ENCODE results near the gene APOBEC3H. TPM values are rescaled to one million over a fixed set of nuclear protein-coding genes. Genes with fewer than 3 reads are reported as not detected.

The APOBEC3H gene
- total and polyA plus RNA-seq, 4 donors: 0.57 to 1.2 TPM; not detected in 2

DNA sequence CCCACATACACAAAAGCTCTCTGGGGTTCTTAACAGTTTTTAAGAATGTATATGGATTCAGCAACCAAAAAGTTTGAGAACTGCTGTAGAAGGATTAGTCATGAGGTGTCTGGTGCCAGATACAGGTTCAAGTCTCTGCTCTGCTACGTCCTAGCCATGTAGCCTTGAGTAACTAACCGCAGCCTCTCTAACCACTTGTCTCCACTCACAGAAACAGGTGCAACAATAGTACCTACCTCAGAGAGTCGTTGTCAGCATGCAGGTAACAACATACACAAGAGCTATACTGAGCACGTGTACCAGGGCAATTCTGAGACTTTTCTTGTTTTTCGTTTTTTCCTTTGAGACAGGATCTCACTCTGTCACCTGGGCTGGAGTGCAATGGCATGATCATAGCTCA is 28.6 kb downstream of the APOBEC3H start:
- Histone ChIP-seq H3K4me1 (ENCODE audit: control insufficient read depth in 5 of 5, insufficient read depth in 5 of 5, low read length in 5 of 5) (no peaks in the 10 kb centered on the region), H3K36me3 (ENCODE audit: control insufficient read depth in 4 of 4, insufficient read depth in 4 of 4, low read length in 4 of 4) (peaks cover 0 to 2% (median 0%) of the 10 kb centered on the region in 4 donors), H3K9me3 (ENCODE audit: control insufficient read depth in 4 of 4, insufficient read depth in 3 of 4, low read length in 3 of 4) (peaks cover 0 to 4% (median 0%) of the 10 kb centered on the region in 4 donors), H3K9ac (ENCODE audit: insufficient read depth in 1 of 2, low read length in 2 of 2) (no peak overlapping the region), H3K27me3 (ENCODE audit: control insufficient read depth in 3 of 3, insufficient read depth in 3 of 3, low read length in 2 of 3) (peaks cover 0 to 3% (median 0%) of the 10 kb centered on the region in 3 donors), H3K4me3 (no peak overlapping the region), H3K27ac (ENCODE audit: low read depth in 1 of 2, low read length in 1 of 2) (no peak overlapping the region)
- 75 to 91% methylated on average over 5 of the region's 5 CpGs for WGBS, 2 donors
- no peak for TF ChIP-seq CTCF (IDR thresholded peaks at IDR 0.05; ENCODE audit: control extremely low read depth, extremely low read depth)
- no peak for DNase-seq
- ATAC-seq (ENCODE audit: insufficient read depth, low FRiP score): no peak

DNA sequence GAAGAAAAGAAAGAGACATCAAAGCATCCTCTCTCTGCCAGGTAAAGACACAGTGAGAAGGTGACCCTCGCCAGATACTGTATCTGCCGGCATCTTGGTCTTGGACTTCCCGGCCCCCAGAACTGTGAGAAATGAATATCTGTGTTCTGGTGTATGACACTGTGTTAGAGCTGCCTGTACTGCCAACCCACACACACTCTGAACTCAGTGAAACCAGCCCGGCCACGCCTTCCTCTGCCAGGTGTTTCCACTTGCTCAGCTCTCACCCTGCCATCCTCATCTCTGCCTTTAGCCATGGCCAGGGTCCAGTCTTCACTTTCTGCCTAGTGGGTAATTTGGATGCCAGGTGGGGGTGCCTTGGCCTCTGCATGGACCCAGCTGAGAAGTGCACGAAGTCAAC is 31.5 kb downstream of the APOBEC3H start:
- no peak for TF ChIP-seq CTCF (IDR thresholded peaks at IDR 0.05; ENCODE audit: control extremely low read depth, extremely low read depth)
- H3K4me3 ChIP-seq: no peak overlapping the region
- H3K9ac ChIP-seq (ENCODE audit: insufficient read depth in 1 of 2, low read length in 2 of 2): no peak overlapping the region
- peaks cover 0 to 2% (median 0%) of the 10 kb centered on the region in 3 donors for H3K27me3 ChIP-seq (ENCODE audit: control insufficient read depth in 3 of 3, insufficient read depth in 3 of 3, low read length in 2 of 3)
- 93 to 96% methylated on average over 6 of the region's 6 CpGs for WGBS, 2 donors
- peaks cover 0 to 4% (median 0%) of the 10 kb centered on the region in 4 donors for H3K9me3 ChIP-seq (ENCODE audit: control insufficient read depth in 4 of 4, insufficient read depth in 3 of 4, low read length in 3 of 4)
- no peak for DNase-seq
- no peak overlapping the region for H3K27ac ChIP-seq (ENCODE audit: low read depth in 1 of 2, low read length in 1 of 2)
- peaks cover 0 to 8% (median 0%) of the 10 kb centered on the region in 5 donors for H3K4me1 ChIP-seq (ENCODE audit: control insufficient read depth in 5 of 5, insufficient read depth in 5 of 5, low read length in 5 of 5)
- ATAC-seq (ENCODE audit: insufficient read depth, low FRiP score): no peak
- peaks cover 0 to 14% (median 0%) of the 10 kb centered on the region in 4 donors for H3K36me3 ChIP-seq (ENCODE audit: control insufficient read depth in 4 of 4, insufficient read depth in 4 of 4, low read length in 4 of 4)

GRCh38 chr22:39129081-39129480 is 32.0 kb downstream of the APOBEC3H start:
- no peak for DNase-seq
- H3K27me3 ChIP-seq (ENCODE audit: control insufficient read depth in 3 of 3, insufficient read depth in 3 of 3, low read length in 2 of 3): no peaks in the 10 kb centered on the region
- 86 to 95% methylated on average over 4 of the region's 4 CpGs for WGBS, 2 donors
- no peak for ATAC-seq (ENCODE audit: insufficient read depth, low FRiP score)
- peaks cover 0 to 18% (median 0%) of the 10 kb centered on the region in 4 donors for H3K36me3 ChIP-seq (ENCODE audit: control insufficient read depth in 4 of 4, insufficient read depth in 4 of 4, low read length in 4 of 4)
- no peak overlapping the region for H3K9ac ChIP-seq (ENCODE audit: insufficient read depth in 1 of 2, low read length in 2 of 2)
- peaks cover 0 to 8% (median 0%) of the 10 kb centered on the region in 5 donors for H3K4me1 ChIP-seq (ENCODE audit: control insufficient read depth in 5 of 5, insufficient read depth in 5 of 5, low read length in 5 of 5)
- H3K9me3 ChIP-seq (ENCODE audit: control insufficient read depth in 4 of 4, insufficient read depth in 3 of 4, low read length in 3 of 4): peaks cover 0 to 4% (median 0%) of the 10 kb centered on the region in 4 donors
- no peak for TF ChIP-seq CTCF (IDR thresholded peaks at IDR 0.05; ENCODE audit: control extremely low read depth, extremely low read depth)
- H3K27ac ChIP-seq (ENCODE audit: low read depth in 1 of 2, low read length in 1 of 2): no peak overlapping the region
- H3K4me3 ChIP-seq: no peak overlapping the region

- H3K9me3 ChIP-seq (ENCODE audit: control insufficient read depth in 4 of 4, insufficient read depth in 3 of 4, low read length in 3 of 4): peaks cover 0 to 4% (median 0%) of the 10 kb centered on the region in 4 donors
- no peak for ATAC-seq (ENCODE audit: insufficient read depth, low FRiP score)
- no peak overlapping the region for H3K27ac ChIP-seq (ENCODE audit: low read depth in 1 of 2, low read length in 1 of 2)
- no peak overlapping the region for H3K9ac ChIP-seq (ENCODE audit: insufficient read depth in 1 of 2, low read length in 2 of 2)
- H3K27me3 ChIP-seq (ENCODE audit: control insufficient read depth in 3 of 3, insufficient read depth in 3 of 3, low read length in 2 of 3): no peaks in the 10 kb centered on the region
- H3K4me3 ChIP-seq: no peak overlapping the region
- peaks cover 0 to 8% (median 0%) of the 10 kb centered on the region in 5 donors for H3K4me1 ChIP-seq (ENCODE audit: control insufficient read depth in 5 of 5, insufficient read depth in 5 of 5, low read length in 5 of 5)
- DNase-seq: no peak
- WGBS, 2 donors: 93 to 96% methylated on average over 9 of the region's 9 CpGs
- no peak for TF ChIP-seq CTCF (IDR thresholded peaks at IDR 0.05; ENCODE audit: control extremely low read depth, extremely low read depth)
- peaks cover 0 to 21% (median 0%) of the 10 kb centered on the region in 4 donors for H3K36me3 ChIP-seq (ENCODE audit: control insufficient read depth in 4 of 4, insufficient read depth in 4 of 4, low read length in 4 of 4)
Observed at GRCh38 chr22:39129746-39130145, 32.7 kb downstream of the APOBEC3H start.
